Karpas-422 (cell line): ENCODE results near the gene MAPK7. TPM values are rescaled to one million over a fixed set of nuclear protein-coding genes. Genes with fewer than 3 reads are reported as not detected.

Source experiments
- DNase-seq: peaks from one replicate; pipeline ENCODE4 v3.0.0-alpha.2; 2015
- H2AFZ ChIP-seq: fragments of 200-600 bp; sonication (generic); 2 replicates; pipeline ENCODE4 v1.6.1; 2014; ENCODE audit warnings: antibody characterized with exemption, low read length, mixed read lengths
- H3K27ac ChIP-seq: fragments of 200-600 bp; sonication (generic); 2 replicates; pipeline ENCODE4 v1.5.1; 2014; ENCODE audit warnings: mild to moderate bottlenecking, low read length, moderate library complexity
- H3K27me3 ChIP-seq: fragments of 200-600 bp; sonication (generic); 2 replicates; pipeline ENCODE4 v1.6.1; 2014; ENCODE audit warnings: low read length, mixed read lengths
- H3K36me3 ChIP-seq: fragments of 200-600 bp; sonication (generic); 2 replicates; pipeline ENCODE4 v1.6.1; 2014; ENCODE audit warnings: low read length, mixed read lengths; ENCODE audit not compliant: insufficient read depth
- H3K4me1 ChIP-seq: fragments of 200-600 bp; sonication (generic); 2 replicates; pipeline ENCODE4 v1.6.1; 2014; ENCODE audit warnings: mild to moderate bottlenecking, low read length, mixed read lengths
- H3K4me2 ChIP-seq: fragments of 200-600 bp; sonication (generic); 2 replicates; pipeline ENCODE4 v1.6.1; 2014; ENCODE audit warnings: low read length, low read depth, mild to moderate bottlenecking; ENCODE audit not compliant: poor library complexity, severe bottlenecking
- H3K4me3 ChIP-seq: fragments of 200-600 bp; sonication (generic); 2 replicates; pipeline ENCODE4 v1.5.1; 2014; ENCODE audit warnings: mild to moderate bottlenecking, antibody characterized with exemption, low read length, mixed read lengths
- H3K79me2 ChIP-seq: fragments of 200-600 bp; sonication (generic); 2 replicates; pipeline ENCODE4 v1.6.1; 2014; ENCODE audit warnings: mild to moderate bottlenecking, low read length, mixed read lengths
- H3K9ac ChIP-seq: fragments of 200-600 bp; sonication (generic); 2 replicates; pipeline ENCODE4 v1.6.0; 2014; ENCODE audit warnings: low read length
- H3K9me2 ChIP-seq: fragments of 200-600 bp; sonication (generic), shearing (Covaris generic); replicated peaks from 2 replicates; pipeline ENCODE4 v1.6.0; 2014; ENCODE audit warnings: mild to moderate bottlenecking, low read length, moderate library complexity; ENCODE audit not compliant: insufficient read depth
- H3K9me3 ChIP-seq: fragments of 300-700, 200-600 bp; sonication (generic); 2 replicates; pipeline ENCODE4 v1.6.1; 2014; ENCODE audit warnings: low read length, mixed read lengths
- H4K20me1 ChIP-seq: fragments of 200-600 bp; sonication (generic); 2 replicates; pipeline ENCODE4 v1.6.1; 2014; ENCODE audit warnings: mild to moderate bottlenecking, antibody characterized with exemption, low read length, low read depth; ENCODE audit not compliant: insufficient read depth
- total RNA-seq: library from RNA; depleted of rRNA; stranded (reverse); fragments of >200 nt; shearing (Covaris generic); gene quantifications from 2 replicates; pipeline ENCODE4 v1.2.3, GENCODE V29; 2014; ENCODE audit warnings: low replicate concordance

The MAPK7 gene
- total RNA-seq, 1 experiment from 2014 or later, result 4.1 TPM

DNA sequence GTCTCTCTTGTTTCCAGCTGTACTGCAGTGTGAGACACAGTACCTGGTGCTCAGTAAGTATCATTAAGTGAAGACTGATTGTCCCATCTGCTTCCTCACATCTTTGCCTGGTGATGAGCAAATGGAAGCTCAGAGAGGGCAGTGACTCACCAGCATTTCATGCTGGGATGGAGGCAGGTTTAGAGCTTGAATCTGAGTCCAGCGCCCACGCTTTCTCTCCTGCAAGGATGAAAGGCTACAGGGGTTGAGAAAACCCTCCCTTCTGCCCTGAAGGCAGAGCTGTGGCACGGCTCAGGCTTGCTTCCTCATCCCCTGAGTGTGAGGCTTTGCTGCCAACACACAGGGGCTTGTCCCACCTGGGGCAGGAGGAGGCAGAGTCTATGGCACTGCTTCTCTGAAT lies 31.2 kb downstream of the MAPK7 start:
- no peak overlapping the region for H3K9ac ChIP-seq
- no peak overlapping the region for H3K4me2 ChIP-seq
- H3K36me3 ChIP-seq, result no peaks in the 10 kb centered on the region
- no peak overlapping the region for H2AFZ ChIP-seq
- no peaks in the 10 kb centered on the region for H3K9me3 ChIP-seq
- DNase-seq, result no peak
- no peaks in the 10 kb centered on the region for H3K4me1 ChIP-seq
- no peaks in the 10 kb centered on the region for H3K27me3 ChIP-seq
- H3K79me2 ChIP-seq, result no peaks in the 10 kb centered on the region
- no peaks in the 10 kb centered on the region for H4K20me1 ChIP-seq
- H3K27ac ChIP-seq, result no peak overlapping the region
- H3K4me3 ChIP-seq, result no peak overlapping the region
- H3K9me2 ChIP-seq, result no peaks in the 10 kb centered on the region

GRCh38 chr17:19410091-19410490 lies 31.8 kb downstream of the MAPK7 start:
- no peaks in the 10 kb centered on the region for H3K27me3 ChIP-seq
- no peak overlapping the region for H3K27ac ChIP-seq
- no peaks in the 10 kb centered on the region for H3K36me3 ChIP-seq
- no peak overlapping the region for H3K9ac ChIP-seq
- H2AFZ ChIP-seq, result no peak overlapping the region
- H3K79me2 ChIP-seq, result no peaks in the 10 kb centered on the region
- no peak overlapping the region for H3K4me2 ChIP-seq
- DNase-seq, result no peak
- no peaks in the 10 kb centered on the region for H3K4me1 ChIP-seq
- no peak overlapping the region for H3K4me3 ChIP-seq
- H4K20me1 ChIP-seq, result no peaks in the 10 kb centered on the region
- no peaks in the 10 kb centered on the region for H3K9me3 ChIP-seq
- no peaks in the 10 kb centered on the region for H3K9me2 ChIP-seq

DNA sequence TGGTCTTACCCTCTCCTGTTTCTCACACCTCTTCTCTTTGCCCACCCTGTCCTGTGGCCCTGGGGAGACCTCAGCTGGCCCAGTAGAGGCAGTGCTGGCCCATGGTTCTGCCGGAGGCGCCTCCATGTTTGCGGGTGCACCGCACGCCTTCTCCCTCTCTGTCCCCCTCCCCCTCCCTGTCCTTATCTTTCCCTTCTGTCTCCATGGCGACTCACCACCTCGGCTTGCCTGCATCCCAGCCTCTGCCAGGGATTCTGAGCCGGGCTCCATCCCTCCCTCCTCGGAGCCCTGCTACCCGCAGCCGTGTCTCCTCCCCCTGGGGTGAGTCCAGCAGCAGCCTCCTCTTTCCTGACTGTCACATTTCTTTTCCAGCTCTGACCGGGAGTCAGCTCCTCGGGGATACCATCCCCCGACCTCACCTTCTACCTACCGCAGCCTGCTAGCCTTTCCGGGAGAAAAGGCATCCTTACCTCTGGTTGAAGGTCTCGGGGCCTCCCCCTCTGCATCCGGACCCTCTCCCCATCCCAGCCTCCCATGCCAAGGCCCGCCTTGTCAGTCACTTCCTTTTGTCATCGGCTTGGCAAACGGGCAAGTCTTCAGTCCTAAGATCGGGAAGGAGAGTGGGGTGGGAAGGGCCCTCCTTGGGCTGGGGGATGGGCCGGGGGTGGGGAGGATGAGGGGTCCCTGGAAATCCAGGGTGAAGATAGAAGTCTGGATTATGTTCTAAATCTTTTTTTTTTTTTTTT lies 32.8 kb downstream of the MAPK7 start, which contains the start of gene RNF112:
TSS of gene RNF112 (plus strand) at position 358 of the 746 bp plus-strand sequence. CDS start at position 535, 177 bp downstream.
- no peaks in the 10 kb centered on the region for H3K36me3 ChIP-seq
- no peak within 1 kb of the TSS for H3K27ac ChIP-seq
- H3K9me3 ChIP-seq, result no peaks in the 10 kb centered on the region
- H3K9ac ChIP-seq, result no peak within 1 kb of the TSS
- H4K20me1 ChIP-seq, result no peaks in the 10 kb centered on the region
- no peak within 1 kb of the TSS for H2AFZ ChIP-seq
- no peaks in the 10 kb centered on the region for H3K4me1 ChIP-seq
- H3K4me2 ChIP-seq, result no peak within 1 kb of the TSS
- no peaks in the 10 kb centered on the region for H3K79me2 ChIP-seq
- no peaks in the 10 kb centered on the region for H3K9me2 ChIP-seq
- H3K4me3 ChIP-seq, result no peak within 1 kb of the TSS
- H3K27me3 ChIP-seq, result no peaks in the 10 kb centered on the region
- no peak for DNase-seq

- H3K9me2 ChIP-seq, result no peaks in the 10 kb centered on the region
- no peaks in the 10 kb centered on the region for H3K9me3 ChIP-seq
- no peaks in the 10 kb centered on the region for H3K27me3 ChIP-seq
- H3K27ac ChIP-seq, result no peak overlapping the region
- no peaks in the 10 kb centered on the region for H3K79me2 ChIP-seq
- H4K20me1 ChIP-seq, result no peaks in the 10 kb centered on the region
- no peaks in the 10 kb centered on the region for H3K36me3 ChIP-seq
- no peak overlapping the region for H3K9ac ChIP-seq
- H2AFZ ChIP-seq, result no peak overlapping the region
- H3K4me2 ChIP-seq, result no peak overlapping the region
- H3K4me3 ChIP-seq, result no peak overlapping the region
- DNase-seq, result no peak
- no peaks in the 10 kb centered on the region for H3K4me1 ChIP-seq
Measured at GRCh38 chr17:19411631-19412030, 33.3 kb downstream of the MAPK7 start.

- Histone ChIP-seq H3K36me3 (no peaks in the 10 kb centered on the region), H2AFZ (no peak overlapping the region), H3K27me3 (no peaks in the 10 kb centered on the region), H3K79me2 (no peaks in the 10 kb centered on the region), H3K4me1 (no peaks in the 10 kb centered on the region), H3K27ac (no peak overlapping the region), H3K9ac (no peak overlapping the region), H4K20me1 (no peaks in the 10 kb centered on the region), H3K9me2 (no peaks in the 10 kb centered on the region), H3K4me3 (no peak overlapping the region), H3K9me3 (no peaks in the 10 kb centered on the region), H3K4me2 (no peak overlapping the region)
- no peak for DNase-seq
Measured at GRCh38 chr17:19412510-19412909, 34.2 kb downstream of the MAPK7 start.

DNA sequence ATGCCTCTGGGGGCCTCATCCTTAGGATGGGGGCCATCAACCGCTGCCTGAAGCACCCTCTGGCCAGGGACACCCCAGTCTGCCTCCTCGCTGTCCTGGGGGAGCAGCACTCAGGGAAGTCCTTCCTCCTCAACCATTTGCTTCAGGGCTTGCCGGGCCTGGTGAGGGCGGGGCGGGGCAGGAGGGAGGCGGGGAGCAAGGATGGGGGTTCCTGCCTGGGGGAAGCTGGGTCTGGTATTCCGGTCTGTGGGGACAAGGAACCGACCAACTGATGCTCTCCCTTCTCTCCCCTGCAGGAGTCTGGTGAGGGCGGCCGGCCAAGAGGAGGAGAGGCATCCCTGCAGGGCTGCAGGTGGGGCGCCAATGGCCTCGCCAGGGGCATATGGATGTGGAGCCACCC lies 34.7 kb downstream of the MAPK7 start:
- Histone ChIP-seq H3K4me2 (no peak overlapping the region), H3K79me2 (no peaks in the 10 kb centered on the region), H3K4me1 (no peaks in the 10 kb centered on the region), H3K9me3 (no peaks in the 10 kb centered on the region), H3K9ac (no peak overlapping the region), H2AFZ (no peak overlapping the region), H3K4me3 (no peak overlapping the region), H3K27ac (no peak overlapping the region), H3K9me2 (no peaks in the 10 kb centered on the region), H3K36me3 (no peaks in the 10 kb centered on the region), H4K20me1 (no peaks in the 10 kb centered on the region), H3K27me3 (no peaks in the 10 kb centered on the region)
- no peak for DNase-seq

DNA sequence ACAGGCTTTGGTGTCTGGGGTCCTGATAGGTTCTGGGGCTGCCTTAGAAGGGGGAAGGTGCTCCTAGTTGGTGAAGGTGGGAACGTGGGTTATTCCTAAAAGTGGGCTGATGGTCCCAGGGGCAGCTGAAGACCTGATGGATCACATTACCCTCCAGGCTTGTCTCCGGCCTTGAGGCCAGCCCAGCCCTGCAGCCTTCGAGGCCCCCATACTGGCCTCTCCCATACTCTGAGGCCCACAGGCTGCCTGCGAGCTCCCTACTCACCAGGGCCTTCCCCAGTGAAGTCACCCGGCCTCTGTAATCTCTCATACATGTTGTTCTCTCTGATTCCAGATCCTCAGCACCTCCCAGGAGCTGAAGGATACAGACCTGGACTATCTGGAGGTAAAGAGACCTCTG lies 35.5 kb downstream of the MAPK7 start:
- Histone ChIP-seq H3K9ac (no peak overlapping the region), H3K79me2 (no peaks in the 10 kb centered on the region), H3K9me2 (no peaks in the 10 kb centered on the region), H3K36me3 (no peaks in the 10 kb centered on the region), H3K27ac (no peak overlapping the region), H2AFZ (no peak overlapping the region), H3K9me3 (no peaks in the 10 kb centered on the region), H4K20me1 (no peaks in the 10 kb centered on the region), H3K4me2 (no peak overlapping the region), H3K4me3 (no peak overlapping the region), H3K4me1 (no peaks in the 10 kb centered on the region), H3K27me3 (no peaks in the 10 kb centered on the region)
- no peak for DNase-seq

DNA sequence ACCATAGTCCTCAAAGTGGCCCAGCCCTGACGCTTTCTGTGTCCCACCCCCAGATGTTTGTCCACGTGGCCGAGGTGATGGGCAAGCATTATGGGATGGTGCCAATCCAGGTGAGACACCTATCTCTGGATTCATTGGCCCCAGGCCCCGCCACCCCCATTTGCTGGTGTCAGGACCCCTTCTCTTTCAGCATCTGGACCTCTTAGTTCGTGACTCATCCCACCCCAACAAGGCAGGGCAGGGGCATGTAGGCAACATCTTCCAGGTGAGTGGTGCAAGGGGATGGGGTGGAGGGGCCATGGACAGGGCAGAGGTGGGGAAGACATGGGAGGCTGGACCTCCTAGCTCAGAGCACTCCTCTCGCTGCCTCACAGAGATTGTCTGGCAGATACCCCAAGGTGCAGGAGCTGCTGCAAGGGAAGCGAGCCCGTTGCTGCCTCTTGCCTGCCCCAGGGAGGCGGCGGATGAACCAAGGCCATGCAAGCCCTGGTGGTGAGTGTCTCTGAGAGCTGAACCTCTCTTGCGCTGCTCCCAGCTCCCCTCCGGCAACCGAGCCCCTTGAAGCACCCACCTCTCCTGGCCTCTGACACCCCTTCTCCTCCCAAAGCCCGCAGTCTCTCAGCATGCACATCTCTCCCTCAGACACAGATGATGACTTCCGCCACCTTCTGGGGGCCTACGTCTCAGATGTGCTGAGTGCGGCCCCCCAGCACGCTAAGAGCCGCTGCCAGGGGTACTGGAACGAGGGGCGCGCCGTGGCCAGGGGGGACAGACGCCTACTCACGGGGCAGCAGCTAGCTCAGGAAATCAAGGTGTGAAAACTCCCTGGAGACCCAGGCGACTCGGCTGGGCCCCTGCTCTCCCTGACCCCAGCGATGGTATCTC lies 36.3 kb downstream of the MAPK7 start:
- no peak overlapping the region for H3K4me3 ChIP-seq
- no peaks in the 10 kb centered on the region for H4K20me1 ChIP-seq
- H3K27me3 ChIP-seq, result no peaks in the 10 kb centered on the region
- H3K9ac ChIP-seq, result no peak overlapping the region
- no peaks in the 10 kb centered on the region for H3K79me2 ChIP-seq
- H3K9me2 ChIP-seq, result no peaks in the 10 kb centered on the region
- no peak overlapping the region for H3K4me2 ChIP-seq
- no peaks in the 10 kb centered on the region for H3K9me3 ChIP-seq
- no peaks in the 10 kb centered on the region for H3K4me1 ChIP-seq
- no peak for DNase-seq
- H3K27ac ChIP-seq, result no peak overlapping the region
- no peak overlapping the region for H2AFZ ChIP-seq
- H3K36me3 ChIP-seq, result no peaks in the 10 kb centered on the region
